Esophagus (tissue), 2 donors: ENCODE data around the gene SLC26A6. TPM values are rescaled to one million over a fixed set of nuclear protein-coding genes. Genes with fewer than 3 reads are reported as not detected.
A peak's percentile ranks its signal among the peaks of the same experiment; 100 is the strongest.

ENCODE experiments used
- H3K27ac ChIP-seq, 2 donors: one replicate each; pipeline ENCODE4 v1.5.1; 2013; ENCODE audit warnings: low read depth in 2 of 2, mild to moderate bottlenecking in 2 of 2, inconsistent platforms in 1 of 2, low read length in 1 of 2, moderate library complexity in 1 of 2
- H3K27me3 ChIP-seq, 2 donors: one replicate each; pipeline ENCODE4 v1.6.1; 2013; ENCODE audit warnings: low read length in 2 of 2, control low read depth in 1 of 2, mild to moderate bottlenecking in 1 of 2; ENCODE audit not compliant: insufficient read depth in 2 of 2, control insufficient read depth in 1 of 2
- H3K36me3 ChIP-seq, 2 donors: one replicate each; pipeline ENCODE4 v1.6.1; 2013; ENCODE audit warnings: low read length in 1 of 2; ENCODE audit not compliant: control insufficient read depth in 2 of 2, insufficient read depth in 2 of 2
- H3K4me1 ChIP-seq, 2 donors: one replicate each; pipeline ENCODE4 v1.6.1; 2013; ENCODE audit warnings: low read length in 1 of 2; ENCODE audit not compliant: control insufficient read depth in 2 of 2, insufficient read depth in 2 of 2
- H3K4me3 ChIP-seq, 2 donors: one replicate each; pipeline ENCODE4 v1.5.1; 2013; ENCODE audit warnings: low read length in 2 of 2, mild to moderate bottlenecking in 2 of 2, low read depth in 1 of 2, moderate library complexity in 1 of 2
- H3K9me3 ChIP-seq, 2 donors: one replicate each; pipeline ENCODE4 v1.6.1; 2013; ENCODE audit warnings: mild to moderate bottlenecking in 2 of 2, low read depth in 1 of 2, low read length in 1 of 2, moderate library complexity in 1 of 2; ENCODE audit not compliant: control insufficient read depth in 2 of 2, insufficient read depth in 1 of 2
- WGBS, 2 donors: extraction: QIAGEN DNeasy Blood & Tissue Kit; methylation state at CpG; one replicate each; pipeline ENCODE4 v1.1.7; 2013; 5-methylcytosine and 5-hydroxymethylcytosine counted together
- polyA plus RNA-seq, 2 donors: library from polyadenylated mRNA; stranded (reverse); fragments of 200-250 nt; gene quantifications; one replicate each; pipeline ENCODE4 v1.2.3, GENCODE V29; 2013
- donor health status: healthy with polysubstance abuse.
- donor health status: Bipolar disorder and iron deficiency.

Gene SLC26A6
- polyA plus RNA-seq, 2 donors: 6.4 to 20.8 TPM

DNA sequence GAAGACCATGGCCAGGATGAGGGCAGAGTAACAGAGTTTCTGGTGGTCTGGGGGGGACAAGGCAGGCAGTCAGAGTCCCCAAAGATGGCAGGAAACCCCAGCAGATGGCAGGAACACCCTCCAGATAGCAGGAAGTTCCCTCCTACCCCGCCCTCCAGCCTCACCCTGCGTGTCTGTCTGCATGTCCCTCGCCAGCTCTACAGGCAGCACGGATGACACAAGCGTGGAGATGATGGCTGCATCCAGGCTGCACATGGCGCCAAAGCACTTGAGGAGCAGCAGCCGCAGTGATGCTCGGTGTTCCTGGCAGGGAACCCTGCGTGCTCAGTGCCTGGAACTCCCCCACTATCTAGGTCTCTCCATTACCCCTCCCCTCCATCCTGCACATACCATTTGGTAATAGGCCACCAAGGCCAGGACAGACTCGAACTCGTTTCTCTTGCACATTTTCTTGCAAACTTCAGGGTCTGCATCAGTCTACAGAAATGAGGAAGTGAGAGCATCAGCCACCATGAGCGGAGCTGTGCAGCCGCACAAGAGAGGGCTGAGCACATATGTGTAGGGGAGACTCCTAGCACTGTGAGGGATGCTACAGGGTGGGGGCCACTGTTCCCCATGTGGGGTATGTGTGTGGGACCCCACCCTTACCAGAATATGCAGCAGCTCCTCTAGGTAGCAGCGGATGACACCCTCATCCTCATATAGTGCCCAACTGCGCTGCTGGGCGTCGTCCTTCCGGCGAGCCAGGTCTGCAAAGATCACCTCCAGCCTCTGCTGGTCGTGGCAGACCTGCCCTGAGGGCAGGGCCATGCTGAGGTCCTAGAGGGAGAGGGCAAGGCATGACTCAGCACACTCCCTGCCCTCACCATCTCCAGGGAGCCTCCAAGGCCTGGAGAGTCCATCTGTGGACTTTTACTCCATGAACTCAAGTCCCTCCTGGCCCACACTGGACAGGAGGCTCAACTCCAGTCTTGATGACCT lies 44.4 kb upstream of the SLC26A6 start:
- Histone ChIP-seq H3K4me1 (peaks cover 2 to 7% of the 10 kb centered on the region in 2 donors), H3K9me3 (no peaks in the 10 kb centered on the region), H3K27me3 (no peaks in the 10 kb centered on the region), H3K27ac (no peak overlapping the region), H3K4me3 (no peak overlapping the region), H3K36me3 (peaks cover 7 to 50% of the 10 kb centered on the region in 2 donors)
- WGBS, 2 donors: 87 to 91% methylated on average over 20 of the region's 20 CpGs

DNA sequence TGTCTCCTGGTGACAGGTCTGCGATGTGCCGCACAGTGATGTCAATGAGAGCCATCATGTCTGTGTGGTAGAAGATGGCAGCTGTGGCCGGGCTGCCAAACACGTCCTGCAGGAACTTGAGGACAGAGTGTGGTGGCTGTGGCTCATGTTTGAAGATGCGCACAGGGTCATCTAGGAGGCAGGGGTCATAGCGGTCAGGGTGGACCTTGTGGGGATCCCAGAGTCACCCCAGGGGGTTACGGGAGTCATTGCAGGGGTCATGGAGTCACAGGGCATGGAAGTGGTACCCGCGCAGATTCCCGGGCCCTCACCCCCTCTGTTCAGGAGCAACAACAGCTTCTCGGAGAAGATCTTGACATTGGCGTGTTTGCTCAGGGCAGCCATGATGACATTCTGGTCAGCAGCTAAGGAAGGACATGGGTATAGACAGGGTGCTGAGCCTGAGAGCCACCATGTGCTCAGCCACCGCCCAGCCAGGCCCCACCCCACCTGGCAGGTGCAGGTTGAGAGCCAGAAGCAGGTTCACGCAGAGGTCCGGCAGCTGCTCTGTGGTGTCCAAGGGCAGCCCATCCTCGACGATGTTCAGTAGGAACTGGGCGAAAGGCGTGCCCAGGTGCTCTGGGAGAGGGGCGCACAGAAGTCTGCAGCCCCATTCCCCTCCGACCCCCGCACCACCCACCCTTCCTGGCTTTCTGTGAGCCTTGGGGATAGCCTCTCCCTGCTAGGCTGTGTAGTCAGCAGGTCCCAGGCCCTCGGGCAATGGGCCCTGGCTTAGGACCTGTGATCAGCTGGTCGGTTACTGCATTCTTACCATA lies 43.5 kb upstream of the SLC26A6 start:
- WGBS, 2 donors: 91 to 94% methylated on average over 24 of the region's 24 CpGs
- Histone ChIP-seq H3K9me3 (no peaks in the 10 kb centered on the region), H3K27ac (no peak overlapping the region), H3K36me3 (peaks cover 12 to 54% of the 10 kb centered on the region in 2 donors), H3K4me3 (no peak overlapping the region), H3K4me1 (no peaks in the 10 kb centered on the region), H3K27me3 (no peaks in the 10 kb centered on the region)

DNA sequence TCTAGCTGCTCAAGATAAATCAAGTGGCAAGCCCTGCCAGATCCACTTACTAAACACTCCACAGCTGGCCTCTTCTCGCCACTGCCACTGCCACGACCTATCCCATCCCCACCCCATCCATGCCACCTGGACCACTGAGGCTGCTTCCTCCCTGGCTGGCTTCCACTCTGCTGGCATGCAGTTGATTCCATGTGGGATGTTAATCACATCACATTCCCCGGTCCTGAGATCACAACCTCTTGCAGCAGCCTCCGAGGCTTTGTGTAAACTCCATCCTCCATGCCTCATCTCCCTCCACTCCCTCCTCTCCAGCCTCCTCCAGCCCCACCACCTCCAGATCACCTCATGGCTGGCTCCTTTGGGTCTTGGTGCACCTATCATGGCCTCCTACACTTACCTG lies 42.8 kb upstream of the SLC26A6 start:
- 69 to 78% methylated on average over 4 of the region's 4 CpGs for WGBS, 2 donors
- no peaks in the 10 kb centered on the region for H3K9me3 ChIP-seq

DNA sequence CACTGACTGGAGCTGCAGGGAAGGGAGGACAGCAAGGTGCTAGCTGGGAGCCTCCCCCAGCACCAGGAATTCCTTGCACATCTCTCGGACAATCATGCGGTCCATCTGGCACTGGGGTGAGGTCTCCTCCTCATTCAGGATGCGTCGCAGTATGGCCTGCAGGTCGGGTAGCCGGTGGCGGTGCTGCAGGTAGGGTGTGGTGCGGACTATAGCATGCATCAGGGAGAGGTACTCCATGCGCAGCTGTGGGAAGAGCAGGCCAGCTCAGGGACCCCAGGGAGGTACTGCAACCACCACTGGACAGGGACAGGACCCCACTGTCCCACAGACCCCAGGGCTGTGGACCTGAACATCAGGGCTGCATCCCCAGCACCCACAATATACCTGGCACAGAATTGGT lies 39.2 kb upstream of the SLC26A6 start:
- H3K36me3 ChIP-seq: peaks cover 9 to 30% of the 10 kb centered on the region in 2 donors

More for the DNA sequence above, 42.8 kb upstream of the SLC26A6 start:
- Histone ChIP-seq H3K4me3 (no peak overlapping the region), H3K4me1 (no peaks in the 10 kb centered on the region), H3K27ac (no peak overlapping the region), H3K36me3 (peaks cover 12 to 54% of the 10 kb centered on the region in 2 donors), H3K27me3 (no peaks in the 10 kb centered on the region)

DNA sequence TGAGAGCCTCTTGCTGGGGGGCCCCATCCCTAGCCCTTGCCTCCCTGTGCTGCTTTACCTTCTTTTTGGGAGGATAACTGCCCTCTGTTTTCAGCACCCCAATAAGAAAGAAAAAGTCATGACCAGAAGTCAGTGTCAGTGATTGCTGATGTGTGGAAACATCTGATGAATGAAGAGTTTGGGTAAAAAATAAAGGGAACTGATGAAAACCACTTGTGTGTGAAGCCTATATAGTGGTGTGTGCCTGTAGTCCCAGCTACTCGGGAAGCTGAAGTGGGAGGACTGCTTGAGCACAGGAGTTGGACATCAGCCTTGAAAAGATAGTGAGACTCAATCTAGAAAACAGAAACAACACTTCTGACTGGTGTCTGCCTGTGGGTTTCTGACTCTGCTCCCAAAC lies 37.3 kb upstream of the SLC26A6 start:
- no peaks in the 10 kb centered on the region for H3K27me3 ChIP-seq
- peaks cover 5 to 11% of the 10 kb centered on the region in 2 donors for H3K36me3 ChIP-seq
- H3K4me3 ChIP-seq: no peak overlapping the region
- no peaks in the 10 kb centered on the region for H3K4me1 ChIP-seq
- H3K9me3 ChIP-seq: no peaks in the 10 kb centered on the region
- no peak overlapping the region for H3K27ac ChIP-seq
- WGBS, 2 donors: 65 to 70% methylated on average over 1 of the region's 1 CpG

More for the DNA sequence above, 39.2 kb upstream of the SLC26A6 start:
- Histone ChIP-seq H3K4me3 (no peak overlapping the region), H3K4me1 (no peaks in the 10 kb centered on the region), H3K9me3 (no peaks in the 10 kb centered on the region), H3K27me3 (no peaks in the 10 kb centered on the region), H3K27ac (no peak overlapping the region)
- WGBS, 2 donors: 90 to 91% methylated on average over 9 of the region's 9 CpGs

DNA sequence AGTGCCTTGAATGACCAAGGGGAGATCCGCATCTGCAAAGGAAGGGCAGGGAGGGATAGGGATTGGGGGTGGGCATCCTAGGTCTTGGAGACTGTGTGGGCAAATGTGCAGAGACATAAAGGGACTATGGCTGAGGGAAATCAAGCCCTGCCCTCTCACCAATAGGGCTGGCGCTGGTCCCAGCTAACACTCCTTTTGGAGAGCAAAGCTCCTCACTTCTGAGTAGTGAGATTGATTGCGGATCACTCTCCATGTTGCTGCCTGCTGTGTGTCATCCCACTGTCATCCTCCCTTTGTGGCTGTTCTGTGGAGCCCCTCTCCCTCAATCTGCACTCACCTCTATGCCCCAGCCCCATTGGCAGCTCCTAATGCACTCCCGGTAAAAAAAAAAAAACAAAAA lies 29.7 kb upstream of the SLC26A6 start:
- Histone ChIP-seq H3K4me3 (no peak overlapping the region), H3K9me3 (no peaks in the 10 kb centered on the region), H3K27me3 (peaks cover 0 to 2% of the 10 kb centered on the region in 2 donors), H3K27ac (no peak overlapping the region), H3K36me3 (no peaks in the 10 kb centered on the region), H3K4me1 (peaks cover 17 to 18% of the 10 kb centered on the region in 2 donors)
- 88 to 90% methylated on average over 4 of the region's 4 CpGs for WGBS, 2 donors

DNA sequence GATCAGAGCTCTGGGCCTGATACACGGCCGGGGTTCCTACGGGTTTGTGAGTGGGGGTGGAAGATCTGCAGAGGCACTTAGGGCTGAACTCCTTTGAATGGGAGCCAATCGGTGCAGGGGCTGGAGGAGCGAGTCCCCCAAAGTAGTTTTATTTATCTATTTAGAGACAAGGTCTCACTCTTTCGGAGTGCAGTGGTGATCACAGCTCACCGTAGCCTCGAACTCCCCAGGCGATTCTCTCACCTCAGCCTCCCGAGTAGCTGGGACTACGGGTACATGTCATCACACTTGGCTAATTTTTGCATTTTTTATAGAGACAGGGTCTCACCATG lies 29.0 kb upstream of the SLC26A6 start:
- WGBS, 2 donors: 58 to 59% methylated on average over 11 of the region's 11 CpGs
- Histone ChIP-seq H3K27ac (no peak overlapping the region), H3K4me3 (no peak overlapping the region), H3K27me3 (peaks cover 0 to 2% of the 10 kb centered on the region in 2 donors), H3K36me3 (no peaks in the 10 kb centered on the region), H3K9me3 (no peaks in the 10 kb centered on the region), H3K4me1 (peaks cover 17 to 18% of the 10 kb centered on the region in 2 donors)

DNA sequence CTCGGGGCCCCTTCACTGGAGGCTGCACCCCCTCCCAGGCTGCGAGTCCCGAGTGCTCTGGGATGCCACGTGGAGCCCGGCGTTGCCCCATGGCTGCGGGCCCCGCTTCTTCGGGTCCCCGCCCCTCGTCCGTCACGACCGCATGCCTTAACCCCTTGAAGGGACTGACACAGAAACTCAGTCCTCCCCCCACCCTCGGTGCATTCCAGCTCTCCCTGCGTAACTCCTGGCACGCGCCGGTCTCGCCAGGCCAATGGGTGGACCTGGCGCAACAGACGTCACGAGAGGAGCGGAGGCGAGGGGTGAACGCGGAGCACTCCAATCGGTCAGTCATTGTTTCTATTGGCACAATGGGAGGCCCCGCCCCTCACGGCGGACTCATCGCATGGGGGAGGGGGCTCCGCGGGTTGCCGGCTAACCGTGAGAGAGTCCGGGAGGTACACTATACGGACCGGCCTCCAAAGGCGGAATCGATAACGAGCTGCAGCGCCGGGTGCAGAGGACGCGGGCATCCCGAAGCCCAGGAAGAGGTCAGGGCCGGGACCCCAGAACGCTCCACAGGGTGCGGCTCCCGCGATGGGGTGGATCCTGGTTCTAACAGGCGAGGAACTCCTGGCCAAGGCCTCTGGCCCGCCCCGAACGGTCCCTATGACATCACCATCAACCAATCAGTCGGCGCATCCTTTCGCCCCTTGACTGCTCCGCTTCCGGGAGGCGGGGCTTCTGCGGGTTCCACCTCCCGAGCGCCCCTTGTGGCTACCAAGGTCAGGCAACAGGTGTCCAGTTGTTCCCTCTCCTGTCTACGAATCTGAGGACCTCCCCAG lies 28.4 kb upstream of the SLC26A6 start:
- Histone ChIP-seq H3K27ac (peak overlapping the region; percentile 38 to 70), H3K36me3 (no peaks in the 10 kb centered on the region), H3K9me3 (no peaks in the 10 kb centered on the region), H3K4me3 (peak overlapping the region; percentile 37 to 51), H3K4me1 (peaks cover 17 to 18% of the 10 kb centered on the region in 2 donors), H3K27me3 (peaks cover 0 to 2% of the 10 kb centered on the region in 2 donors)
- WGBS, 2 donors: 1% methylated on average over 65 to 66 of the region's 66 CpGs
